ENCODE measurements around the gene SPTBN5.

SPTBN5 gene

DNA sequence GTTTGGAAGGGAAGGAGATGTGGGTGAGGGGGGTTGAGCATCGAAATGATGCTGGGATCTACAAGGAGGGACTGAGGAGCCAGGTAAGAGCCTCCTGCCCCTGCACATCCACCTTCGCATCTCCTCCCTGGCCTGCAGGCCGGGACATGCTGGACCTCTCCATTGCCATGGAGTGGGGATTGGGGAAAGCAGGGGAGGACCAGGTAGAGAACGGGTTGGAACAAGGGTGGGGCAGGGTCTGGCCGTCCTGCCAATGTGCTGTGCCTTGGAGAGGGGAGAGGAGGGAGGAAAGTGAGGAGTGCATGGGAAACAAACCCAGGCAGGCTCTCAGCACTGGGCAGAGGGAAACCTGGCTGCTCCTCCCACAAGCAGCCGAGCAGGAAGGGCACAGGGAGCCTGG lies 44.6 kb downstream of the SPTBN5 start:
- Histone ChIP-seq H3K27me3 (ENCODE audit: control insufficient read depth, insufficient read depth, low read length, poor library complexity, severe bottlenecking) (no peaks in the 10 kb centered on the region), H3K36me3 (ENCODE audit: control insufficient read depth, insufficient read depth, low read length) (no peaks in the 10 kb centered on the region), H3K9me3 (ENCODE audit: control insufficient read depth, low read length) (no peaks in the 10 kb centered on the region), H3K27ac (ENCODE audit: insufficient read depth, low read depth, low read length, poor library complexity, severe bottlenecking) (no peak overlapping the region), H3K4me1 (ENCODE audit: control insufficient read depth, insufficient read depth, low read length) (no peaks in the 10 kb centered on the region), H3K4me3 (ENCODE audit: insufficient read depth, low read depth, low read length) (no peak overlapping the region)
- 88 to 89% methylated on average over 6 of the region's 6 CpGs for WGBS, 2 experiments

DNA sequence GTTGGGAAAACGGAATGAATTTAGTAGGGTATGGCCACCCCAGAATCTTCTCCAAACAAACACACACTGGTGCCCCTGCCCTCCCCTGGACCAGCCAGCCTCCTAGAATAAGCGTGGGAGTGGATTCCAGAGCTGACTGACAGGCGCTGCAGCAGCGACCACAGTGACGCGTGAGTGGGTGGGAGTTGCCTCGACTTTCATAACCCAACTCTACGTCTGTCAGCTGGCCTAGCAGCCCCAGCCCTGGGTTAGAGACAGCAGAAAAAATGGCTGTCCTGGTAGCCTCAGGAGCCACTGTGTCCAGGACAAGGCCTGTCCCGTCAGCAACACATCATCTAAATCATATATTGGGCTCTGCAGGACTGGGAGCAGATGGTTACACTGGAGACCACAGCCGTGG lies 45.2 kb downstream of the SPTBN5 start:
- Histone ChIP-seq H3K4me3 (ENCODE audit: insufficient read depth, low read depth, low read length) (no peak overlapping the region), H3K9me3 (ENCODE audit: control insufficient read depth, low read length) (no peaks in the 10 kb centered on the region), H3K4me1 (ENCODE audit: control insufficient read depth, insufficient read depth, low read length) (no peaks in the 10 kb centered on the region), H3K27me3 (ENCODE audit: control insufficient read depth, insufficient read depth, low read length, poor library complexity, severe bottlenecking) (no peaks in the 10 kb centered on the region), H3K27ac (ENCODE audit: insufficient read depth, low read depth, low read length, poor library complexity, severe bottlenecking) (no peak overlapping the region), H3K36me3 (ENCODE audit: control insufficient read depth, insufficient read depth, low read length) (no peaks in the 10 kb centered on the region)
- 91 to 94% methylated on average over 10 of the region's 10 CpGs for WGBS, 2 experiments

DNA sequence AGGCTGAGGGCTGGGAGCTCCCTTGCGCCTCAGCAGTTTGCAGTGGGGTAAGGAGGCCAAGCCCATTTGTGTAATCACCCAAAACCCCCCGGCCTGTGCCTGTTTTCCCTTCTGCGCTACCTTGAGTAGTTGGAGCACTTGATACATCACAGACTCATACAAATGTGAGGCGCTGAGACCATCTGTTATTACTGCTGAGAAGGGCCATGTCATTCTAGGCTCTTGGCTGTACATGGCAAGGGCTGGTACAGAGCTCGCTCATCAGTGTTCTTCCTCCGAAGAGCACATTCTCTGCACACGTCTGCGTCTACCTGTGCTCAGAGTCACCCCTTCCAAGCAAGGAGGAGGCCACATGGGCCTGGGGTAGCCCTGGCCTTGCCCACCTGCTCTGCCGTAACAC lies 45.9 kb downstream of the SPTBN5 start:
- 94 to 96% methylated on average over 9 of the region's 9 CpGs for WGBS, 2 experiments
- Histone ChIP-seq H3K36me3 (ENCODE audit: control insufficient read depth, insufficient read depth, low read length) (no peaks in the 10 kb centered on the region), H3K9me3 (ENCODE audit: control insufficient read depth, low read length) (no peaks in the 10 kb centered on the region), H3K27ac (ENCODE audit: insufficient read depth, low read depth, low read length, poor library complexity, severe bottlenecking) (no peak overlapping the region), H3K4me3 (ENCODE audit: insufficient read depth, low read depth, low read length) (no peak overlapping the region), H3K4me1 (ENCODE audit: control insufficient read depth, insufficient read depth, low read length) (no peaks in the 10 kb centered on the region), H3K27me3 (ENCODE audit: control insufficient read depth, insufficient read depth, low read length, poor library complexity, severe bottlenecking) (no peaks in the 10 kb centered on the region)

DNA sequence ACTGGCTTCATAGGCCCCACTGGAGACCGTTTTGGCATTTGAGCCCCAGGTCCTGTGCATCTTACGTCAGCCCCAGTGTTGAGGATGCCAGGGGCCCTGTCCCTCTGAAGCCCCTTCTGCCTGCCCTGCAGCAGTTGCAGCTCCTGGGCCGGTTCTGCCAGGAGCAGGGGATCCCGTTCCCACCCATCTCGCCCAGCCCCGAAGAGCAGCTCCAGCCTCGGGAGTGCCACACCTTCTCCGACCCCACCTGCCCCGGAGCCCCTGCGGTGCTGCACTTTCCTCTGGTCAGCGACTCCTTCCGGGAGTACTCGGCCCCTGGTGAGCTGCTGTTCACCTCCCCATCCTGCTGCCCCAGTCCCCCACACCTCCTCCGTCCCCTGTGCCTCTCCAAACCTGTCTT lies 46.6 kb downstream of the SPTBN5 start:
- Histone ChIP-seq H3K4me1 (ENCODE audit: control insufficient read depth, insufficient read depth, low read length) (no peaks in the 10 kb centered on the region), H3K9me3 (ENCODE audit: control insufficient read depth, low read length) (no peaks in the 10 kb centered on the region), H3K27me3 (ENCODE audit: control insufficient read depth, insufficient read depth, low read length, poor library complexity, severe bottlenecking) (no peaks in the 10 kb centered on the region), H3K27ac (ENCODE audit: insufficient read depth, low read depth, low read length, poor library complexity, severe bottlenecking) (no peak overlapping the region), H3K4me3 (ENCODE audit: insufficient read depth, low read depth, low read length) (no peak overlapping the region), H3K36me3 (ENCODE audit: control insufficient read depth, insufficient read depth, low read length) (no peaks in the 10 kb centered on the region)
- WGBS, 2 experiments = 92 to 94% methylated on average over 14 of the region's 14 CpGs

DNA sequence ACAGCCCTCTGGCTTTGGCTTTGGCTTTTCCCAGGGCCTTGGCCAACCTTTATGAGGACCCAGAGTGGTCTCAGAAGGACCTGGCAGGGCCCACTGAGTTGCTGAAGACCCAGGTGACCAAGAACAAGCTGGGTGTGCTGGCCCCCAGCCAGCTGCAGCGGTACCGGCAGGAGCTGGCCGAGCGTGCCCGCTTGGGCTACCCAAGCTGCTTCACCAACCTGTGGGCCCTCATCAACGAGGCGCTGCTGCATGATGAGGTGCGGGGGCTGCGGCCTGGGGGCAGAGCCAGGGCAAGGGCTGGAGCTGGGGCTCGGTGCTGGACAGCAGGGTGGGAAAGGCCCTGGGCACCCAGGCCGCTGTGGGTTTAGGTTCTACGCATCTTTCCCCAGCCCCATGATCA lies 49.0 kb downstream of the SPTBN5 start:
- 87 to 88% methylated on average over 12 of the region's 12 CpGs for WGBS, 2 experiments

DNA sequence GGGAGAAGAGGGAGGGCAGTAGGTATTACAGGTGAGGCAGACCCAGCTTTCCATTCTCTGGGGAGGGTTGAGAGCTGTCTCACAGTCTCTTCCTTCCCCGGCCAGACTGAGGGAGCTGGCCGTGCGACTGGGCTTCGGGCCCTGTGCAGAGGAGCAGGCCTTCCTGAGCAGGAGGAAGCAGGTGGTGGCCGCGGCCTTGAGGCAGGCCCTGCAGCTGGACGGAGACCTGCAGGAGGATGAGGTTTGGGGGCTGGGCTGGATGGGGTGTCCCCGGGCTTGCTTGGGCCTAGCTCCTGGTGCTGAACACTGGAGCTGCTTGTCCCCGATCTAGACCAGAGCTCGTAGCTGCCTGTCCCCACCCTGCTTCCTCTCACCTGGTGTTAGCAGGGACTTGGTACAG lies 50.3 kb downstream of the SPTBN5 start:
- Histone ChIP-seq H3K4me1 (ENCODE audit: control insufficient read depth, insufficient read depth, low read length) (no peaks in the 10 kb centered on the region), H3K27ac (ENCODE audit: insufficient read depth, low read depth, low read length, poor library complexity, severe bottlenecking) (no peak overlapping the region), H3K9me3 (ENCODE audit: control insufficient read depth, low read length) (no peaks in the 10 kb centered on the region), H3K27me3 (ENCODE audit: control insufficient read depth, insufficient read depth, low read length, poor library complexity, severe bottlenecking) (no peaks in the 10 kb centered on the region), H3K4me3 (ENCODE audit: insufficient read depth, low read depth, low read length) (no peak overlapping the region), H3K36me3 (ENCODE audit: control insufficient read depth, insufficient read depth, low read length) (no peaks in the 10 kb centered on the region)
- 85 to 86% methylated on average over 10 of the region's 10 CpGs for WGBS, 2 experiments

More for the DNA sequence above, 49.0 kb downstream of the SPTBN5 start:
- Histone ChIP-seq H3K27me3 (ENCODE audit: control insufficient read depth, insufficient read depth, low read length, poor library complexity, severe bottlenecking) (no peaks in the 10 kb centered on the region), H3K36me3 (ENCODE audit: control insufficient read depth, insufficient read depth, low read length) (no peaks in the 10 kb centered on the region), H3K4me3 (ENCODE audit: insufficient read depth, low read depth, low read length) (no peak overlapping the region), H3K4me1 (ENCODE audit: control insufficient read depth, insufficient read depth, low read length) (no peaks in the 10 kb centered on the region), H3K27ac (ENCODE audit: insufficient read depth, low read depth, low read length, poor library complexity, severe bottlenecking) (no peak overlapping the region), H3K9me3 (ENCODE audit: control insufficient read depth, low read length) (no peaks in the 10 kb centered on the region)

DNA sequence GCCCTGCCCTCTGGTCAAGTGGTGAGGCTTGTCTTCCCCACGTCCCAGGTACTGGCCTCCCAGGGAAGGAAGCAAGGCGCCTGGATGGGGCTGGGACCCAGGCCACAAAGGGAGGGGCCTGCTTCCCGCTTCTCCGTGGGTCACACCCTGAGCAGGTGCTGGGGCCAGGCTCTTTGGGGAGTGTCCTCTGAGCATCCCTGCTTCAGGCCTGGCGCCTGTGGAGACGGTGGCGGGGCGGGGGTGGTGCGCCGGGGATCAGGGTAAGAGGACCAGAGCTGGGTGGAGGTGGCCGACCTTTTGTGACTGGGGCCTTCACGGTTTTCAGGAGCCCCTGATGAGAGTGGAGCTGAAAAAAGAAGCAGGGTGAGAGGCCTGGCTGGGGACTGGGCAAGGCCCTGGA lies 51.6 kb downstream of the SPTBN5 start:
- WGBS, 2 experiments = 75 to 79% methylated on average over 12 of the region's 12 CpGs
- H3K4me3 ChIP-seq (ENCODE audit: insufficient read depth, low read depth, low read length) = no peak overlapping the region
- no peaks in the 10 kb centered on the region for H3K36me3 ChIP-seq (ENCODE audit: control insufficient read depth, insufficient read depth, low read length)
- H3K9me3 ChIP-seq (ENCODE audit: control insufficient read depth, low read length) = no peaks in the 10 kb centered on the region
- H3K4me1 ChIP-seq (ENCODE audit: control insufficient read depth, insufficient read depth, low read length) = no peaks in the 10 kb centered on the region
- H3K27ac ChIP-seq (ENCODE audit: insufficient read depth, low read depth, low read length, poor library complexity, severe bottlenecking) = peak overlapping the region; percentile 26
- no peaks in the 10 kb centered on the region for H3K27me3 ChIP-seq (ENCODE audit: control insufficient read depth, insufficient read depth, low read length, poor library complexity, severe bottlenecking)

DNA sequence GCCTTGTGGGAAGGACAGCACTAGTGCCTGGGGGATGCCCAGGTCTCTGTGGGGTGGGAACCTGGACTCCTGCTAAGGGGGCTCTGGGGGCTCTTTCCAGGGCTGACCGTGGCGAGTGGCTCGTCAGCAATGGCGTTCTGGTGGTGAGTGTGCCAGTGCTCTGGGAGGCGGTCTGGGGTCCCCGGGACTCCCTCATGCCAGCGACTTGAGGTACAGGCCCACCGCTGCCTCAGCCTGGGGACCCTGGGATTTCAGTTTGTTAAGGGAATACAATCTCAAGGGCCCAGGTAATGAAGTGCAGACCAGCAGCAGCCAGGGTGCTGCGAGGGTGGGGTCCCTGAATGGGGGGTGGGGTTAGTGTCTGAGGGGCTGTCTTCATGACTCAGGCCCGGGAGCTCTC lies 52.7 kb downstream of the SPTBN5 start:
- Histone ChIP-seq H3K4me3 (ENCODE audit: insufficient read depth, low read depth, low read length) (no peak overlapping the region), H3K9me3 (ENCODE audit: control insufficient read depth, low read length) (no peaks in the 10 kb centered on the region), H3K27me3 (ENCODE audit: control insufficient read depth, insufficient read depth, low read length, poor library complexity, severe bottlenecking) (no peaks in the 10 kb centered on the region), H3K4me1 (ENCODE audit: control insufficient read depth, insufficient read depth, low read length) (no peaks in the 10 kb centered on the region), H3K36me3 (ENCODE audit: control insufficient read depth, insufficient read depth, low read length) (no peaks in the 10 kb centered on the region), H3K27ac (ENCODE audit: insufficient read depth, low read depth, low read length, poor library complexity, severe bottlenecking) (no peak overlapping the region)
- 95 to 97% methylated on average over 10 of the region's 10 CpGs for WGBS, 2 experiments

DNA sequence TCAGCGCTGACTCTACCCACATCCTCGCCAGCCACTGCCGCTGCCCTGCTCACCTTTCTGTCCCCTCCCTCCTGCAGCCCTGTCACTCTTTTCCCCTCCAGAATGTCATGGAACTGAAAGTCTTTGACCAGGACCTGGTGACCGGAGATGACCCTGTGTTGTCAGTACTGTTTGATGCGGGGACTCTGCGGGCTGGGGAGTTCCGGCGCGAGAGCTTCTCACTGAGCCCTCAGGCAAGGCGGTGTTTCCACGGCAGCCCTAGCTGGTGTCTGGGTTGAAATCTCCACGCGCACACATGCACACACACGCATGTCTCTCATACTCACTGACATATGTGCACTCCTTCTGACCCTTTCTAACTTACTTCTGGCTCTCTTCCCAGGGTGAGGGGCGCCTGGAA lies 53.2 kb downstream of the SPTBN5 start:
- H3K4me1 ChIP-seq (ENCODE audit: control insufficient read depth, insufficient read depth, low read length) = no peaks in the 10 kb centered on the region
- no peaks in the 10 kb centered on the region for H3K9me3 ChIP-seq (ENCODE audit: control insufficient read depth, low read length)
- no peak overlapping the region for H3K27ac ChIP-seq (ENCODE audit: insufficient read depth, low read depth, low read length, poor library complexity, severe bottlenecking)
- no peaks in the 10 kb centered on the region for H3K36me3 ChIP-seq (ENCODE audit: control insufficient read depth, insufficient read depth, low read length)
- H3K27me3 ChIP-seq (ENCODE audit: control insufficient read depth, insufficient read depth, low read length, poor library complexity, severe bottlenecking) = no peaks in the 10 kb centered on the region
- WGBS, 2 experiments = 92 to 93% methylated on average over 15 of the region's 15 CpGs
- H3K4me3 ChIP-seq (ENCODE audit: insufficient read depth, low read depth, low read length) = no peak overlapping the region

DNA sequence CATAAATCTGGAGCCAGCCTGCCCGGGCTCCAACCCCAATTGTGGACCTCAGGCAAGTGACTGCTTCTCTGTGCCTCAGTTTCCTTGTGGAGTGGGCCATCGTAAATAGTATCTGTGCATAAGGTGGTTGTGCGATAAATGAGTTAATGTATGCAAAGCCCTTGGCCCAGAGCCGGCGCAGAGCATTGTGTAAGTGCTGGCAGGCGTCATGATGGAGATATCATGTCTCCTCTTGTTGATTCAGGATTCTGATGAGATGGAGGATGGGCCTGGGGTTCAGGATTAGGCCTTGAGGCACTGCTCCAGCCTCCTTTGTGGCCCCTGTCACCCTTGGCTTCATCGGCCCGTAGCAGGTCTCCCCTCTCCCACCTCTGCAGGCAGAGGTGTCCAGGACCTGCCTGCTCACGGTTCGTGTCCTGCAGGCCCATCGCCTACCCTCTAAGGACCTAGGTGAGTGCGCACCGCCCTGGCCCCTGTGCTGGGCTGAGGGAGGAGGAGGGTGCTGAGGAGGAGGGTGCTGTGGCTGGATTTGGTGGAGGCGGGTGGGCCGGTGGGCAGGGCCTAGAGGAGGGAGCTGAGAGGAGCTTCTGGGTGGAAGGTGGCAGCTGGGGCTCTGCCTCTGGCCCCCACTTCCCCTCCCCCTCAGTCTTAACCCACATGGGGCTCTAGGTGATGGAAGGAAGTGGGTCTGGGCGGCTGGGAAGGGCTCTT lies 53.9 kb downstream of the SPTBN5 start:
- no peaks in the 10 kb centered on the region for H3K36me3 ChIP-seq (ENCODE audit: control insufficient read depth, insufficient read depth, low read length)
- no peak overlapping the region for H3K4me3 ChIP-seq (ENCODE audit: insufficient read depth, low read depth, low read length)
- H3K27me3 ChIP-seq (ENCODE audit: control insufficient read depth, insufficient read depth, low read length, poor library complexity, severe bottlenecking) = no peaks in the 10 kb centered on the region
- no peaks in the 10 kb centered on the region for H3K4me1 ChIP-seq (ENCODE audit: control insufficient read depth, insufficient read depth, low read length)
- H3K27ac ChIP-seq (ENCODE audit: insufficient read depth, low read depth, low read length, poor library complexity, severe bottlenecking) = no peak overlapping the region
- 94% methylated on average over 16 of the region's 16 CpGs for WGBS, 2 experiments
- no peaks in the 10 kb centered on the region for H3K9me3 ChIP-seq (ENCODE audit: control insufficient read depth, low read length)

All from ectodermal cell (in vitro differentiated cells).